HL-60 (cell line): ENCODE results near the gene RTTN.

Experiments used
- DNase-seq, 2 experiments: peaks; one replicate each; pipeline ENCODE4 v3.0.0-alpha.2; 2010 to 2020; ENCODE audit warnings: low read depth in 1 of 2, low spot score in 1 of 2
- H3K27ac ChIP-seq: fragments of 250-450 bp; sonication (Bioruptor Pico); replicated peaks from 2 replicates; pipeline ENCODE4 v1.5.1; 2020; ENCODE audit warnings: mild to moderate bottlenecking, moderate library complexity
- H3K27me3 ChIP-seq: fragments of 250-450 bp; sonication (Bioruptor Pico); 2 replicates; pipeline ENCODE4 v1.5.1; 2021; ENCODE audit warnings: mild to moderate bottlenecking, moderate library complexity; ENCODE audit not compliant: insufficient read depth, poor library complexity, severe bottlenecking
- H3K4me3 ChIP-seq: replicated peaks from 2 replicates; pipeline ENCODE4 v1.5.1; 2011; ENCODE audit warnings: mild to moderate bottlenecking, control low read depth, low read length; ENCODE audit not compliant: insufficient read depth
- GABPA ChIP-seq: IDR thresholded peaks from 2 replicates; pipeline ENCODE4 v1.6.1; 2012; ENCODE audit warnings: low read depth
- POLR2AphosphoS5 ChIP-seq: IDR thresholded peaks from 2 replicates; pipeline ENCODE4 v1.6.1; 2012; ENCODE audit warnings: low read depth
- SPI1 ChIP-seq: IDR thresholded peaks from 2 replicates; pipeline ENCODE4 v1.6.1; 2012; ENCODE audit warnings: low read depth, mild to moderate bottlenecking, borderline replicate concordance
- TF ChIP-seq, protein P1 (sequence below): IDR thresholded peaks from one replicate; pipeline ENCODE4 v1.5.1; 2011; ENCODE audit warnings: low read length, control low read depth, inconsistent platforms; ENCODE audit not compliant: insufficient read depth
- TF ChIP-seq, protein P2 (sequence below): IDR thresholded peaks from 2 replicates; pipeline ENCODE4 v1.6.1; 2012; ENCODE audit warnings: low read depth; ENCODE audit not compliant: insufficient replicate concordance

Gene RTTN

DNA sequence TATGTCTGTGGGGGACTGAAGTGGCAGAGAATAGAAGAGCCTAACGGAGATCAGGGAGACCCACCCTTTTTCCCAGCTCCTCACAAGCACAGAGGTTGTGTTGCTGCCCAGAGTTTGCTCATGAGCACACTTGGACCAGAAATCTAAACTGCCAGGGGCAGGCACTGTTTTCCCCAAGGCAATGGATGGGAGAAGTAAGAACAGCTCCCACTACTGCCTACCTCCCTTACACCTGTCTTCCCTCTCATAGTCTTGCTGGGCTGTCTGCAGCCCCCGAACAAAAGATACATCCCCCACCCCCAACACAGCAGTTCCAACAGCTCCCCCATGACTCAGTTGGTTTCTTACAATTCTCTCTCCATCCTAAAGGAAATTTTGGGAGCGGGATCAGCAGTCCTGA is 209.7 kb downstream of the RTTN start:
- TF ChIP-seq, protein P1, sequence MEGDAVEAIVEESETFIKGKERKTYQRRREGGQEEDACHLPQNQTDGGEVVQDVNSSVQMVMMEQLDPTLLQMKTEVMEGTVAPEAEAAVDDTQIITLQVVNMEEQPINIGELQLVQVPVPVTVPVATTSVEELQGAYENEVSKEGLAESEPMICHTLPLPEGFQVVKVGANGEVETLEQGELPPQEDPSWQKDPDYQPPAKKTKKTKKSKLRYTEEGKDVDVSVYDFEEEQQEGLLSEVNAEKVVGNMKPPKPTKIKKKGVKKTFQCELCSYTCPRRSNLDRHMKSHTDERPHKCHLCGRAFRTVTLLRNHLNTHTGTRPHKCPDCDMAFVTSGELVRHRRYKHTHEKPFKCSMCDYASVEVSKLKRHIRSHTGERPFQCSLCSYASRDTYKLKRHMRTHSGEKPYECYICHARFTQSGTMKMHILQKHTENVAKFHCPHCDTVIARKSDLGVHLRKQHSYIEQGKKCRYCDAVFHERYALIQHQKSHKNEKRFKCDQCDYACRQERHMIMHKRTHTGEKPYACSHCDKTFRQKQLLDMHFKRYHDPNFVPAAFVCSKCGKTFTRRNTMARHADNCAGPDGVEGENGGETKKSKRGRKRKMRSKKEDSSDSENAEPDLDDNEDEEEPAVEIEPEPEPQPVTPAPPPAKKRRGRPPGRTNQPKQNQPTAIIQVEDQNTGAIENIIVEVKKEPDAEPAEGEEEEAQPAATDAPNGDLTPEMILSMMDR, result no peak
- TF ChIP-seq POLR2AphosphoS5 (no peak), SPI1 (no peak), GABPA (no peak)
- TF ChIP-seq, protein P2, sequence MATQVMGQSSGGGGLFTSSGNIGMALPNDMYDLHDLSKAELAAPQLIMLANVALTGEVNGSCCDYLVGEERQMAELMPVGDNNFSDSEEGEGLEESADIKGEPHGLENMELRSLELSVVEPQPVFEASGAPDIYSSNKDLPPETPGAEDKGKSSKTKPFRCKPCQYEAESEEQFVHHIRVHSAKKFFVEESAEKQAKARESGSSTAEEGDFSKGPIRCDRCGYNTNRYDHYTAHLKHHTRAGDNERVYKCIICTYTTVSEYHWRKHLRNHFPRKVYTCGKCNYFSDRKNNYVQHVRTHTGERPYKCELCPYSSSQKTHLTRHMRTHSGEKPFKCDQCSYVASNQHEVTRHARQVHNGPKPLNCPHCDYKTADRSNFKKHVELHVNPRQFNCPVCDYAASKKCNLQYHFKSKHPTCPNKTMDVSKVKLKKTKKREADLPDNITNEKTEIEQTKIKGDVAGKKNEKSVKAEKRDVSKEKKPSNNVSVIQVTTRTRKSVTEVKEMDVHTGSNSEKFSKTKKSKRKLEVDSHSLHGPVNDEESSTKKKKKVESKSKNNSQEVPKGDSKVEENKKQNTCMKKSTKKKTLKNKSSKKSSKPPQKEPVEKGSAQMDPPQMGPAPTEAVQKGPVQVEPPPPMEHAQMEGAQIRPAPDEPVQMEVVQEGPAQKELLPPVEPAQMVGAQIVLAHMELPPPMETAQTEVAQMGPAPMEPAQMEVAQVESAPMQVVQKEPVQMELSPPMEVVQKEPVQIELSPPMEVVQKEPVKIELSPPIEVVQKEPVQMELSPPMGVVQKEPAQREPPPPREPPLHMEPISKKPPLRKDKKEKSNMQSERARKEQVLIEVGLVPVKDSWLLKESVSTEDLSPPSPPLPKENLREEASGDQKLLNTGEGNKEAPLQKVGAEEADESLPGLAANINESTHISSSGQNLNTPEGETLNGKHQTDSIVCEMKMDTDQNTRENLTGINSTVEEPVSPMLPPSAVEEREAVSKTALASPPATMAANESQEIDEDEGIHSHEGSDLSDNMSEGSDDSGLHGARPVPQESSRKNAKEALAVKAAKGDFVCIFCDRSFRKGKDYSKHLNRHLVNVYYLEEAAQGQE, result no peak
- H3K4me3 ChIP-seq, result no peak overlapping the region
- no peak for DNase-seq
- H3K27ac ChIP-seq, result no peak overlapping the region
- H3K27me3 ChIP-seq, result no peaks in the 10 kb centered on the region

DNA sequence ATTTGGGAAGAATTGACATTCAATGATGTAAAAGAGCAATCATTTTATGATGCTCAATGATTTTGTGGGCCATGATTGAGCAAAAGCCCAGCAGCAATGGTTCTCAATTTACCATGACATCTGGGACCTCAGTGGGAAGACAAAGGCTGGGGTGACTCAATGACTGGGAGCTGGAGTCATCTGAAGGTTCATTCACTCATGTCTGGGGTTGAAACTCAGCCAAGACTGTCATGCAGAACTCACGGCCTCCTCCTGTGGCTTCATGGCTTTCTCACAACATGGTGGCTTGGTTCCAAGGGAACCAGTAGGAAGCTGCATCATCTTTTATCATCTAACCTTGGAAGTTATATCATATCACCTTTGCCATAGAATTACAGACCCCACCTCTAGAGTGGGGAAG is 212.7 kb downstream of the RTTN start:
- Histone ChIP-seq H3K4me3 (no peak overlapping the region), H3K27ac (no peak overlapping the region), H3K27me3 (no peaks in the 10 kb centered on the region)
- TF ChIP-seq SPI1, result no peak
- TF ChIP-seq, protein P2, result no peak
- DNase-seq, result no peak

DNA sequence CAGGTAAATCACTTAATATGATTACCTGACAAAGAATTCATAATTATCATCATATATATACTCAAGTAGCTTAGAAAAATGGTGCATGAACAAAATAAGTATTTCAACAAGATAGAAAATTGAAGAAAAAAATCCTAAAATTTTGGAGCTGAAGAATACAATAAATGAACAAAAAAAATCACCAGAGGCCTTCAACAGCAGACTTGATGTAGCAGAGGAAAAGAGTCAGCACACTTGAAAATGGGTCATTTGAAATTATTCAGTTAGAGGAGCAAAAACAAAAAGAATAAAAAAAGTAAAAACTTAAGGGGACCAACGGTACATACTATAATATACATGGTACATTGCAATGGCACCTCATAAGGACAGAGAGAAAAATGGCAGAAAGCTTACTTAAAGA is 217.6 kb downstream of the RTTN start:
- Histone ChIP-seq H3K4me3 (no peak overlapping the region), H3K27me3 (no peaks in the 10 kb centered on the region), H3K27ac (no peak overlapping the region)
- DNase-seq, result no peak
- TF ChIP-seq, protein P1, result no peak
- no peak for TF ChIP-seq SPI1
- TF ChIP-seq GABPA, result no peak
- TF ChIP-seq, protein P2, result no peak
- TF ChIP-seq POLR2AphosphoS5, result no peak

DNA sequence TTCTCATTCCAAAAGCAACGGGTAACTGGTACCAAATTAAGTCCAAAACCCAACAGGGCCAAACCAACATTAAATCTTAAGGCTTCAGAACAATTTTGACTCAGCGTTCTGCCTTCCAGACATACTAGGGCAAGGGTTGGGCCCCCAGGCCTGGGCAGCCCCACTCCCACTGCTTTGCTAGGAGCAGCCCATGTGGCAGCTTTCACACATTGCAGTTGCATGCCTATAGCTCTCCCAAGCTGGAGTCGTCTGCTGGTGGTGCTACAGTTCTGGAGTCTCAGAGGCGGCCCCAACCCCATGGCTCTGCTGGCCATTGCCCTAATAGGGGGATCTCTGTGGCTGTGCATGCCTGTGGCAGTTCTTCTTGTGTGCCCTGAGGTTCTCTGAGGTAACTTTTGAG is 220.2 kb downstream of the RTTN start:
- Histone ChIP-seq H3K27me3 (no peaks in the 10 kb centered on the region), H3K4me3 (no peak overlapping the region), H3K27ac (no peak overlapping the region)
- DNase-seq, result no peak
- TF ChIP-seq, protein P2, result no peak
- TF ChIP-seq SPI1, result no peak
- TF ChIP-seq GABPA, result no peak
- TF ChIP-seq, protein P1, result no peak
- TF ChIP-seq POLR2AphosphoS5, result no peak
